Left colon (tissue), 2 donors: Measurements from ENCODE around the gene TRAM2. TPM values are rescaled to one million over a fixed set of nuclear protein-coding genes. Genes with fewer than 3 reads are reported as not detected.
"Not testable (repeated sequence)": the region's sequence is repeated elsewhere in the genome, so short reads cannot be mapped to it uniquely, and the experiment has no call there.

Experiments
- ATAC-seq: fragments of 200-7000 bp; cut with Tn5 transposase; one replicate; pipeline ENCODE4 v1.9.1; 2020; ENCODE audit warnings: mild to moderate bottlenecking, moderate library complexity
- DNase-seq, 2 donors: peaks; one replicate each; pipeline ENCODE4 v3.0.0-alpha.2; 2020
- intact Hi-C, 2 donors: fragments of 100-400 bp; cut with DNase I in 1 of 2; cut with micrococcal nuclease in 1 of 2; formaldehyde crosslinking; loops; one replicate each; pipeline versions ENCODE4 v1.11.2 to v1.14.0; 2022; cut with DNase I, micrococcal nuclease
- total RNA-seq, 2 donors: library from RNA; stranded (reverse); fragmentation: NEBNext Ultra II Directional; extraction: Animal tissue kit (Norgen Biotek cat#: 25700); gene quantifications; one replicate each; pipeline ENCODE4 v1.2.1, GENCODE V29; 2021
- donor health status: DM: no; HTN: no; CAD: no.
- donor health status: DM: yes; HTN: yes; CAD: no.

TRAM2 gene
- total RNA-seq, 2 donors from 2014 or later, result 15.3 to 23.7 TPM

GRCh38 chr6:52491203-52492069 is 85.4 kb downstream of the TRAM2 start:
- DNase-seq, result no peak
- no peak for ATAC-seq
- intact Hi-C loops, result no loop called here

- ATAC-seq, result no peak
- intact Hi-C loops, result no loop called here
- no peak for DNase-seq
Measured at GRCh38 chr6:52489881-52490280, 87.0 kb downstream of the TRAM2 start.

- intact Hi-C loops, result no loop called here
- DNase-seq (no peak), ATAC-seq (no peak)
Measured at GRCh38 chr6:52483671-52484003, 93.2 kb downstream of the TRAM2 start.

GRCh38 chr6:52482903-52483670 is 93.8 kb downstream of the TRAM2 start:
- DNase-seq (no peak), ATAC-seq (no peak)
- intact Hi-C loops, result no loop called here

- ATAC-seq (no peak), DNase-seq (no peak)
- intact Hi-C loops, result no loop called here
Measured at GRCh38 chr6:52475307-52475706, 101.6 kb downstream of the TRAM2 start.

- DNase-seq (no peak), ATAC-seq (no peak)
- intact Hi-C loops, result no loop called here
Measured at GRCh38 chr6:52474173-52474572, 102.7 kb downstream of the TRAM2 start.

- DNase-seq, intact Hi-C loops, ATAC-seq: not testable (repeated sequence)
Measured at GRCh38 chr6:52461194-52461593, 115.7 kb downstream of the TRAM2 start.

- intact Hi-C loops, result no loop called here
- DNase-seq (no peak), ATAC-seq (no peak)
Measured at GRCh38 chr6:52457096-52457495, 119.8 kb downstream of the TRAM2 start.

GRCh38 chr6:52454556-52454955 is 122.3 kb downstream of the TRAM2 start:
- no peak for DNase-seq
- peak; percentile 53 for ATAC-seq
- intact Hi-C loops, result no loop called here

Other genes with a start within 250 kb of the TRAM2 start
- gene PAQR8, start 214.9 kb downstream of the TRAM2 start, total RNA-seq, result 100 to 1,000 TPM; 152 to 158 TPM
- gene EFHC1, start 156.7 kb downstream of the TRAM2 start, total RNA-seq, result 10 to 100 TPM; 11.1 to 13.8 TPM
- gene TMEM14A, start 94.1 kb upstream of the TRAM2 start, total RNA-seq, result 10 to 100 TPM; 16.8 to 17.5 TPM
- gene GSTA2, start 186.4 kb upstream of the TRAM2 start, total RNA-seq, result not detected
- 1 to 10 TPM in 1 of 2 donors, under 1 TPM in 1; 0.50 to 8.1 TPM for gene GSTA1, start 226.8 kb upstream of the TRAM2 start, total RNA-seq